MCF 10A (cell line): Measurements from ENCODE around the gene PTPN4. TPM values are rescaled to one million over a fixed set of nuclear protein-coding genes. Genes with fewer than 3 reads are reported as not detected.
A peak's percentile ranks its signal among the peaks of the same experiment; 100 is the strongest.

Experiments
- BruUV-seq: library from RNA; stranded (reverse); fragments of 400-500 nt; replicated peaks from 2 replicates; lab custom pipeline; 2021; lab: Mats Ljungman, UMichigan
- CTCF ChIA-PET: fragments of 300-600 bp; sonication (Branson Sonifier 250); formaldehyde crosslinking; extraction: SDS; loops from one replicate; lab custom pipeline; 2021; ENCODE audit warnings: antibody characterized with exemption, inconsistent platforms; lab: Yijun Ruan, JAX
- POLR2A ChIA-PET: fragments of 300-600, 350-650 bp; sonication (Branson Sonifier 250); formaldehyde crosslinking; extraction: SDS; loops from one replicate; lab custom pipeline; 2020; ENCODE audit warnings: antibody characterized with exemption, inconsistent platforms; lab: Yijun Ruan, JAX
- DNase-seq: peaks from one replicate; pipeline ENCODE4 v3.0.0-alpha.2; 2018; ENCODE audit not compliant: unreplicated experiment
- H3K27ac Mint-ChIP-seq: one replicate; pipeline ENCODE4 v1.8.0; 2022; ENCODE audit warnings: mild to moderate bottlenecking, low read depth, mixed read lengths; ENCODE audit not compliant: unreplicated experiment
- H3K27me3 Mint-ChIP-seq: one replicate; pipeline ENCODE4 v1.8.0; 2022; ENCODE audit warnings: mixed read lengths; ENCODE audit not compliant: insufficient read depth, unreplicated experiment
- H3K36me3 Mint-ChIP-seq: one replicate; pipeline ENCODE4 v1.8.0; 2022; ENCODE audit warnings: mild to moderate bottlenecking, moderate library complexity, mixed read lengths; ENCODE audit not compliant: insufficient read depth, unreplicated experiment
- H3K4me1 Mint-ChIP-seq: one replicate; pipeline ENCODE4 v1.8.0; 2022; ENCODE audit warnings: mixed read lengths; ENCODE audit not compliant: insufficient read depth, unreplicated experiment
- H3K4me3 Mint-ChIP-seq: one replicate; pipeline ENCODE4 v1.8.0; 2022; ENCODE audit warnings: mild to moderate bottlenecking, moderate library complexity, mixed read lengths; ENCODE audit not compliant: unreplicated experiment
- H3K9me3 Mint-ChIP-seq: one replicate; pipeline ENCODE4 v1.8.0; 2022; ENCODE audit warnings: mixed read lengths; ENCODE audit not compliant: unreplicated experiment
- intact Hi-C: fragments of 100-400 bp; cut with micrococcal nuclease; formaldehyde crosslinking; loops from 2 replicates; pipeline ENCODE4 v1.14.1; 2022
- total RNA-seq: library from RNA; stranded (reverse); gene quantifications from 2 replicates; pipeline ENCODE4 v1.2.3, GENCODE V29; 2022
- TF ChIP-seq, protein P1 (sequence below): fragments of 200-600 bp; IDR thresholded peaks from one replicate; pipeline ENCODE4 v1.8.0; 2022; ENCODE audit warnings: antibody characterized with exemption, mild to moderate bottlenecking; ENCODE audit not compliant: unreplicated experiment

The PTPN4 gene
- total RNA-seq, 1 experiment from 2014 or later = 21.1 TPM

DNA sequence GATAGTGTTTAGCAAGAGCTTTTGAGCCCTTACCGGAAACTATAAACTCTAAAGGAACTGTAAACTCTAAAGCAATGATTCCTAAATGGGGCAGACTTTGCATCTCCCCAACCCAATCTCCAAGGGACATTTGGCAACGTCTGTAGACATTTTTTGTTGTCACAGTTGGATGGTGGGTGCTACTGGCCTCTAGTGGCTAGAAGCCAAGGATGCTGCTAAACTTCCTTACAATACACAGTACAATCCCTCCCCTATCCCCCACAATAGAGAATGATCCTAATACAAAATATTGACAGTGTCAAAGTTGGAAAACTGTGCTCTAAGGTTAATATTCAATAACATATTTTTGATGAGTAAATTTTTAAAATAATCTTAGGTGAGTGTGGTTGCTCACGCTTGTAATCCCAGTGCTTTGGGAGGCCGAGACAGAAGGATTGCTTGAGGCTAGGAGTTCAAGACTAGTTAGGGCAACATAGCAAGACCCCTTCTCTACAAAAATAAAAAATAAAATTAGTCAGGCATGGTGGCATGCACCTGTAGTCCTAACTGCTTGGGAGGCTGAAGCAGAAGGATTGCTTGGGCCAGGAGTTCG lies 66.7 kb downstream of the PTPN4 start:
- Mint-ChIP-seq H3K27me3 (no peaks in the 10 kb centered on the region), H3K4me1 (peaks cover 18% of the 10 kb centered on the region), H3K27ac (no peak overlapping the region), H3K36me3 (no peaks in the 10 kb centered on the region), H3K4me3 (no peak overlapping the region), H3K9me3 (peaks cover 7% of the 10 kb centered on the region)
- CTCF ChIA-PET = interaction anchor here (0.6 to 2.2 kb wide), 14 partner anchors 11 to 350 kb away, joined by 3 to 14 read pairs (median 4); no protein-coding TSS in a partner anchor
- intact Hi-C loops = loop anchor here (1.0 to 5.0 kb wide), 2 partner anchors 123 to 184 kb away; no protein-coding TSS in a partner anchor
- no TSS peak for BruUV-seq
- peak; percentile 51 for DNase-seq
- POLR2A ChIA-PET = interaction anchor here (1.0 to 2.5 kb wide), 3 partner anchors 12 to 123 kb away, joined by 3 to 10 read pairs (median 3); no protein-coding TSS in a partner anchor
- TF ChIP-seq, protein P1, sequence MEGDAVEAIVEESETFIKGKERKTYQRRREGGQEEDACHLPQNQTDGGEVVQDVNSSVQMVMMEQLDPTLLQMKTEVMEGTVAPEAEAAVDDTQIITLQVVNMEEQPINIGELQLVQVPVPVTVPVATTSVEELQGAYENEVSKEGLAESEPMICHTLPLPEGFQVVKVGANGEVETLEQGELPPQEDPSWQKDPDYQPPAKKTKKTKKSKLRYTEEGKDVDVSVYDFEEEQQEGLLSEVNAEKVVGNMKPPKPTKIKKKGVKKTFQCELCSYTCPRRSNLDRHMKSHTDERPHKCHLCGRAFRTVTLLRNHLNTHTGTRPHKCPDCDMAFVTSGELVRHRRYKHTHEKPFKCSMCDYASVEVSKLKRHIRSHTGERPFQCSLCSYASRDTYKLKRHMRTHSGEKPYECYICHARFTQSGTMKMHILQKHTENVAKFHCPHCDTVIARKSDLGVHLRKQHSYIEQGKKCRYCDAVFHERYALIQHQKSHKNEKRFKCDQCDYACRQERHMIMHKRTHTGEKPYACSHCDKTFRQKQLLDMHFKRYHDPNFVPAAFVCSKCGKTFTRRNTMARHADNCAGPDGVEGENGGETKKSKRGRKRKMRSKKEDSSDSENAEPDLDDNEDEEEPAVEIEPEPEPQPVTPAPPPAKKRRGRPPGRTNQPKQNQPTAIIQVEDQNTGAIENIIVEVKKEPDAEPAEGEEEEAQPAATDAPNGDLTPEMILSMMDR = peak; percentile 50

DNA sequence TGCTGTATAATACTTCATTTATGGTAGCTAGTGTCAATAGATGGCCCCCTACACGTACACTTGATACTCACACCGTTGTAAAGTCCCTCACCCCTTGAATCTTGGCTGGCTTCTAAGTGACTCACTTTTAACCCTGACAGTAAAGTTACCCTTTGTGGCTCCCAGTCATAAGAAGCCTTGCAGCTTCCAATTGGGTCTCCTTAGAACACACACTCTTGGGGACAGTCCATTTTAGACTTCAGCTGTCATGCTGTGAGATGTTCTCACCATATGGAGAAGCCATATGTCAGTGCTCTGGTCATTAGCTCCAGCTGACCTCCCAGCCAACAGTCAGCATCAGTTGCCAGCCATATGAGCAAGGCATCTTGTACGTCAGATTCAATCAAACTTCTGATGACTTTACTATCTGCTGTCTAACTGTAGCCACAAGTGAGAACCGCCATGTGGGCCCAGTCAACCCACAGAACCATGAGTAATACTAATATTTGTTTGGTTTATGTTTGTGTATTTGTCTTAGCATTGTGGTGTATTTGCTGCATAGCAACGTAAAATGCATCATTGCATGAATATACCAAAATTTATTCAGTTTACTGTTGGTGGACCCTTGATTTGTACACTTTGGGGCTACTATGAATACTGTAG lies 68.3 kb downstream of the PTPN4 start:
- no TSS peak for BruUV-seq
- Mint-ChIP-seq H3K9me3 (peaks cover 7% of the 10 kb centered on the region), H3K27ac (no peak overlapping the region), H3K36me3 (no peaks in the 10 kb centered on the region), H3K27me3 (no peaks in the 10 kb centered on the region), H3K4me1 (peaks cover 9% of the 10 kb centered on the region), H3K4me3 (no peak overlapping the region)
- TF ChIP-seq, protein P1 = no peak
- CTCF ChIA-PET = interaction anchor here (0.6 to 2.1 kb wide), 9 partner anchors 9 to 348 kb away, joined by 3 to 7 read pairs (median 5); no protein-coding TSS in a partner anchor
- DNase-seq = peak; percentile 54
- POLR2A ChIA-PET = interaction anchor here (1.0 to 2.5 kb wide), 3 partner anchors 10 to 128 kb away, joined by 3 to 10 read pairs (median 3); no protein-coding TSS in a partner anchor
- intact Hi-C loops = loop anchor here (1.0 to 5.0 kb wide), 2 partner anchors 186 to 347 kb away; no protein-coding TSS in a partner anchor

DNA sequence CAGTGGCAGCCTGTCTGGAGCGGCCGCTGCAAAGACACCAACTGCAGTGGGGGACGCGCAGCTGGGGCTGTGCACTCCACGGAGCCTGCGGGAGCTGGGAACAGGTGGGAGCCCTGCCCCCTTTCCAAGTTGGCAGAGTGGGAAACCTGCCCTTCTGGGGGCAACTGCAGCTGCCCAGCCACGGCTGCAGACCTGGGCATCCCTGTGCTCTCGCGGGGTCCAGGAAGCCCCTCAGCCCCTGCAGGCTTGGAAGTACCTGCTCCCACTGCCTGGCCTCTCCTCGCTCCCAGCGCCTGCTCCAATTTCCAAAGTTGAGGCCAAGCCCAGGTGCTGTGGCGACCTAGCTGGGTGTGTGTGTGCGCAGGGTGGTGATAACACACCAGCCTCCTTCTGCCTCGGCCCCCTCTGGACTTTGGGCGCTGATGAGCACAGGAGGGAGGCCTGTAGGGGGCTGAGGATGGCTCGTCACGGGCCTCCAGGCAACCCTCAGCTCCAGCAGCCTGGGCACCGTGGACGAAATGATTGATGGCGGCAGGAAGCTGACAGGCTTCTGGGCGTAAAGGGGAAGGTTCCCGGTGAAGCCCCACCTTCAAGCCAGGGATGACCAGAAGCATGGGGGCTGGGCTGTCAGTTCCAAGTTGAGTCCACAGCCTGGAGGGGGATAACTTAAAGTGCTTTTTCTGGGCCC lies 76.9 kb downstream of the PTPN4 start:
- ChIA-PET CTCF (interaction anchor here (0.6 to 1.4 kb wide), 3 partner anchors 10 to 135 kb away, joined by 3 to 7 read pairs (median 3); no protein-coding TSS in a partner anchor), POLR2A (interaction anchor here (1.0 to 2.1 kb wide), 2 partner anchors 18 to 76 kb away, joined by 3 to 17 read pairs; partner anchors contain the start of gene PTPN4)
- Mint-ChIP-seq H3K27ac (no peak overlapping the region), H3K27me3 (no peaks in the 10 kb centered on the region), H3K4me3 (no peak overlapping the region), H3K36me3 (peaks cover 14% of the 10 kb centered on the region), H3K4me1 (peaks cover 21% of the 10 kb centered on the region), H3K9me3 (no peaks in the 10 kb centered on the region)
- no peak for DNase-seq
- intact Hi-C loops = no loop called here
- TF ChIP-seq, protein P1 = no peak
- BruUV-seq = no TSS peak
